ENCODE measurements around the gene NPFFR1. TPM values are rescaled to one million over a fixed set of nuclear protein-coding genes. Genes with fewer than 3 reads are reported as not detected.

NPFFR1 gene
- total RNA-seq, 1 experiment from 2014 or later, result 0.05 TPM

DNA sequence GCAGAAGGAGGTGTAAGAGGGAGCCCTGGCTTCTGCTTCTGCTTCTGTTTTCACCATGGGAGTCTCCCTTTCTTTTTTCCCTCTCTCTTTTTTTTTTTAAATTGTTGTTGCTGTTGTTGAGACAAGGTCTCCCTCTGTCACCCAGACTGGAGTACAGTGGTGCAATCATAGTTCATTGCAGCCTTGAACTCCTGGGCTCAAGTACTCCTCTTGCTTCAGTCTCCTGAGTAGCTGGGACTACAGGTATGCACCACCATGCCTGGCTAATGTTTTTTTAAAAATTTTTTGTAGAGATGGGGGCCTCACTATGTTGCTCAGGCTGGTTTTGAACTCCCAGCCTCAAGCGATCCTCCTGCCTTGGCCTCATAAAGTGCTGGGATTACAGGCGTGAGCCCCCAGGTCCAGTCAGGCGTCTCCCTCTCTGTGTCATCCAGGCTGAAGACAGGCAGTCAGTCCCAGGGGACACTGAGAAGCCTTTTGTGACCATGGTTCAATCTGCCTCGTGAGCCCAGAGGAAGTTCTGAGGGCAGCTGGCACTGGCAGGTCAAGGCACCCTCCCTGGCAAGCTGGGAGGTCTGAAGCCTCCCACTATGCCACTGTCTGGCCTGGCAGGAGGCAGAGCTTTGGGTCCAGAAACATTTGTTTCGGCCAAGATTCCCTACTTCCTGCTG is 33.6 kb upstream of the NPFFR1 start:
- H3K9me3 ChIP-seq (ENCODE audit: control insufficient read depth, insufficient read depth, low read depth, low read length), result no peaks in the 10 kb centered on the region
- ChIA-PET POLR2A (no interaction called here), CTCF (no interaction called here)
- no peaks in the 10 kb centered on the region for H3K4me1 ChIP-seq (ENCODE audit: control insufficient read depth, insufficient read depth, low read length)
- in situ Hi-C loops (cut with HindIII; ENCODE audit: low pct_unique_long_range_greater_than_20kb, low sequenced_read_pairs), result no loop called here
- H3K36me3 ChIP-seq (ENCODE audit: control insufficient read depth, insufficient read depth, low read length), result no peaks in the 10 kb centered on the region
- no peak overlapping the region for H3K4me3 ChIP-seq (ENCODE audit: low read depth in 2 of 2, low read length in 2 of 2)
- H3K27ac ChIP-seq (ENCODE audit: low read length), result no peak overlapping the region
- TF ChIP-seq SIN3A (IDR thresholded peaks at IDR 0.05; ENCODE audit: borderline replicate concordance, insufficient read depth, low read depth, low read length), result no peak
- TF ChIP-seq, protein P1, sequence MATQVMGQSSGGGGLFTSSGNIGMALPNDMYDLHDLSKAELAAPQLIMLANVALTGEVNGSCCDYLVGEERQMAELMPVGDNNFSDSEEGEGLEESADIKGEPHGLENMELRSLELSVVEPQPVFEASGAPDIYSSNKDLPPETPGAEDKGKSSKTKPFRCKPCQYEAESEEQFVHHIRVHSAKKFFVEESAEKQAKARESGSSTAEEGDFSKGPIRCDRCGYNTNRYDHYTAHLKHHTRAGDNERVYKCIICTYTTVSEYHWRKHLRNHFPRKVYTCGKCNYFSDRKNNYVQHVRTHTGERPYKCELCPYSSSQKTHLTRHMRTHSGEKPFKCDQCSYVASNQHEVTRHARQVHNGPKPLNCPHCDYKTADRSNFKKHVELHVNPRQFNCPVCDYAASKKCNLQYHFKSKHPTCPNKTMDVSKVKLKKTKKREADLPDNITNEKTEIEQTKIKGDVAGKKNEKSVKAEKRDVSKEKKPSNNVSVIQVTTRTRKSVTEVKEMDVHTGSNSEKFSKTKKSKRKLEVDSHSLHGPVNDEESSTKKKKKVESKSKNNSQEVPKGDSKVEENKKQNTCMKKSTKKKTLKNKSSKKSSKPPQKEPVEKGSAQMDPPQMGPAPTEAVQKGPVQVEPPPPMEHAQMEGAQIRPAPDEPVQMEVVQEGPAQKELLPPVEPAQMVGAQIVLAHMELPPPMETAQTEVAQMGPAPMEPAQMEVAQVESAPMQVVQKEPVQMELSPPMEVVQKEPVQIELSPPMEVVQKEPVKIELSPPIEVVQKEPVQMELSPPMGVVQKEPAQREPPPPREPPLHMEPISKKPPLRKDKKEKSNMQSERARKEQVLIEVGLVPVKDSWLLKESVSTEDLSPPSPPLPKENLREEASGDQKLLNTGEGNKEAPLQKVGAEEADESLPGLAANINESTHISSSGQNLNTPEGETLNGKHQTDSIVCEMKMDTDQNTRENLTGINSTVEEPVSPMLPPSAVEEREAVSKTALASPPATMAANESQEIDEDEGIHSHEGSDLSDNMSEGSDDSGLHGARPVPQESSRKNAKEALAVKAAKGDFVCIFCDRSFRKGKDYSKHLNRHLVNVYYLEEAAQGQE (IDR thresholded peaks at IDR 0.05; ENCODE audit: insufficient read depth in 1 of 2, low read depth in 2 of 2, low read length in 1 of 2), result no peak
- TF ChIP-seq TCF7L2 (IDR thresholded peaks at IDR 0.05; ENCODE audit: low read depth, low read length), result no peak
- H3K27me3 ChIP-seq (ENCODE audit: control insufficient read depth, insufficient read depth, low read length), result no peaks in the 10 kb centered on the region
- no peak for DNase-seq (ENCODE audit: low read depth, low spot score)
- no TSS peak for BruUV-seq (replicated peaks)
- intact Hi-C loops (cut with micrococcal nuclease; ENCODE audit: unreplicated experiment), result no loop called here
- ATAC-seq, result no peak

DNA sequence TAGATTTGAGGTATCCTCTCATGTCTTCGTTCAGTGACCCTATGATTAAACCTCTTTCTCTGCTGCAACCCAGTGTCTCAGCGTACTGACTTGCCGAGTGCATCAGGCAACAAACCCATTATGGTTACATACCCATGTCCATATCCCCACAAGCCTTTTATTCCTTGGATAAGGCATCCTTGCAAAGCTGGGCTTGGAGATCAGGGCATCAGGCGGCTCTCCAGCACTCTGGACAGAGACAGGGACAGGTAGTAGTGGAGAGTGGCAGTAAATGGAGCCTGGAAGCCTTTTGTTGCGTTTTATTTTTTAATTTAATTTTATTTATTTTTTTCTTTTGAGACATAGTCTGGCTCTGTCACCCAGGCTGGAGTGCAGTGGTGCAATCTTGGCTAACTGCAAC is 32.0 kb upstream of the NPFFR1 start:
- H3K36me3 ChIP-seq (ENCODE audit: control insufficient read depth, insufficient read depth, low read length), result no peaks in the 10 kb centered on the region
- H3K4me1 ChIP-seq (ENCODE audit: control insufficient read depth, insufficient read depth, low read length), result no peaks in the 10 kb centered on the region
- ATAC-seq (no peak), DNase-seq (ENCODE audit: low read depth, low spot score) (no peak)
- H3K27ac ChIP-seq (ENCODE audit: low read length), result no peak overlapping the region
- in situ Hi-C loops (cut with HindIII; ENCODE audit: low pct_unique_long_range_greater_than_20kb, low sequenced_read_pairs) (no loop called here), intact Hi-C loops (cut with micrococcal nuclease; ENCODE audit: unreplicated experiment) (no loop called here)
- CTCF ChIA-PET, result no interaction called here
- no peaks in the 10 kb centered on the region for H3K27me3 ChIP-seq (ENCODE audit: control insufficient read depth, insufficient read depth, low read length)
- H3K9me3 ChIP-seq (ENCODE audit: control insufficient read depth, insufficient read depth, low read depth, low read length), result no peaks in the 10 kb centered on the region
- BruUV-seq (replicated peaks), result no TSS peak
- POLR2A ChIA-PET, result no interaction called here
- H3K4me3 ChIP-seq (ENCODE audit: low read depth in 2 of 2, low read length in 2 of 2), result no peak overlapping the region
- TF ChIP-seq SIN3A (IDR thresholded peaks at IDR 0.05; ENCODE audit: borderline replicate concordance, insufficient read depth, low read depth, low read length) (no peak), POLR2AphosphoS5 (IDR thresholded peaks at IDR 0.05; ENCODE audit: low read depth, low read length) (no peak), TCF7L2 (IDR thresholded peaks at IDR 0.05; ENCODE audit: low read depth, low read length) (no peak)
- TF ChIP-seq, protein P1 (IDR thresholded peaks at IDR 0.05; ENCODE audit: insufficient read depth in 1 of 2, low read depth in 2 of 2, low read length in 1 of 2), result peak; percentile 87 to 90
- TF ChIP-seq, protein P2, sequence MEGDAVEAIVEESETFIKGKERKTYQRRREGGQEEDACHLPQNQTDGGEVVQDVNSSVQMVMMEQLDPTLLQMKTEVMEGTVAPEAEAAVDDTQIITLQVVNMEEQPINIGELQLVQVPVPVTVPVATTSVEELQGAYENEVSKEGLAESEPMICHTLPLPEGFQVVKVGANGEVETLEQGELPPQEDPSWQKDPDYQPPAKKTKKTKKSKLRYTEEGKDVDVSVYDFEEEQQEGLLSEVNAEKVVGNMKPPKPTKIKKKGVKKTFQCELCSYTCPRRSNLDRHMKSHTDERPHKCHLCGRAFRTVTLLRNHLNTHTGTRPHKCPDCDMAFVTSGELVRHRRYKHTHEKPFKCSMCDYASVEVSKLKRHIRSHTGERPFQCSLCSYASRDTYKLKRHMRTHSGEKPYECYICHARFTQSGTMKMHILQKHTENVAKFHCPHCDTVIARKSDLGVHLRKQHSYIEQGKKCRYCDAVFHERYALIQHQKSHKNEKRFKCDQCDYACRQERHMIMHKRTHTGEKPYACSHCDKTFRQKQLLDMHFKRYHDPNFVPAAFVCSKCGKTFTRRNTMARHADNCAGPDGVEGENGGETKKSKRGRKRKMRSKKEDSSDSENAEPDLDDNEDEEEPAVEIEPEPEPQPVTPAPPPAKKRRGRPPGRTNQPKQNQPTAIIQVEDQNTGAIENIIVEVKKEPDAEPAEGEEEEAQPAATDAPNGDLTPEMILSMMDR (IDR thresholded peaks at IDR 0.05), result no peak

All from Panc1 (cell line).